GM19240 (cell line): ENCODE results near the gene DMD.
"Not testable (repeated sequence)": the region's sequence is repeated elsewhere in the genome, so short reads cannot be mapped to it uniquely, and the experiment has no call there.

ENCODE experiments used
- DNase-seq: peaks from one replicate; pipeline ENCODE4 v3.0.0; 2011; ENCODE audit warnings: low spot score; ENCODE audit not compliant: insufficient read length

DMD gene

DNA sequence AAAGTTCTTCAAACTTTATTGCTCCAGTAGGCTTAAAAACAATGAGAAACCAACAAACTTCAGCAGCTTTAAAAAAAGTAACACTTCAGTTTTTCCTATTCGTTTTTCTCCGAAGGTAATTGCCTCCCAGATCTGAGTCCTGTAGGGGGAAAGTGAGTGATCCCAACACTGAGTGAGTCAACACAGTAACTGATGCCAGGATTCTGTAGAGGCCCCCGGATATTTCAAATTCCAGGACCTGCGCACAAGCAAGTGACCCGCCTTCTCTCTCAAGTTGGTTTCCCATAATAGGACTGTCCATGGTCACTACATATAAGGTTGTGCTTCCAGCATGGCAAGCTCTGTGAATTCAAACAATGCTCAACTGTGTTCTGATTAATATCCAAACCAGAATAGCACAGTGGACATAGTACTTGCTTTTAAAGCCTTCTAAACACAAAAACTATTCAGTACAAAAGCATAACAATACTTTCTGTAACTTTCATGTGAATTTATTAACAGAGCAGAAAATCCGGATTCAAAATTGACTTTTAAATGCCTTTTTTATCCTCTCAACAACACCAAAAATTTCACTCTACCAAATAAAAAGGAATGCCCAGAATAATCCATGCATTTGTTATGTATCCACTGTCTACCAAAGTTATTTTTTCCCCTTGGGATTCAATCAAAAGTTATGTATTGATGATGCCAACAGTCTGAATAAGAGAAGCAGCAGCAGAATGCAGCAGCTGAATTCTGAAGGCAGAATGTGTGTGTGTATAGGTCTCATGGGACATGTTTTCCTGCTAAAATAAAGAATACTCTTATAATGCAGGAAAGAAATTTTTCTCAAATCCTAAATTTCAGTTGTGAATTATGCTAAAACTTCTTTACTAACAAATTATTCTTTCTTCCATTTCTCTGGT, at the start of gene DMD:
DMD (minus strand) TSS at position 194 of the 905 bp plus-strand sequence. CDS start 237 bp downstream, outside the sequence.
- no peak for DNase-seq

DNA sequence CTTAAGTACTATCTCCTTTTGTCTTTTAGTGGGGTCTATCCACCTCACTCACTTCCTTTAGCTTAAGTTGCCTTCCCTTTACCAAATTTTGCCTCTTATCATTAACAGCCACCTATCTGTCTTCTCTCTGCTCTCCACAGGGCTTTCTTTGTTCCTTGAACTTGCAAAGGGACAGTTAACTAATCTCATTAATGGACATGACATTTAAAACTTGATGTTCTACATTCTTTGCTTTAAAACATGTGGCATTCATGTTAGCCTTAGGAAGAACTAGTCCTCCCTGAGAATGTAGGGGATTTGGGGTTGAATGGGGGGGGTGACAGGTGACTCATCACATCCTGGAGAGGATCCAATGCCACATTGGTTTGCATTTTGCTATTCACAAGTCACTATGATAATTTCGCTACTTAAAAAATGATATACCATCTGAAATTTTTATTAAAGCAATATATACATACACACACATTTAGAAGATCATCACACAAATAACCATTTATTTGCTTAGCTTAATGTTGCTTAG, 41.0 kb upstream of the DMD start:
- no peak for DNase-seq

DNA sequence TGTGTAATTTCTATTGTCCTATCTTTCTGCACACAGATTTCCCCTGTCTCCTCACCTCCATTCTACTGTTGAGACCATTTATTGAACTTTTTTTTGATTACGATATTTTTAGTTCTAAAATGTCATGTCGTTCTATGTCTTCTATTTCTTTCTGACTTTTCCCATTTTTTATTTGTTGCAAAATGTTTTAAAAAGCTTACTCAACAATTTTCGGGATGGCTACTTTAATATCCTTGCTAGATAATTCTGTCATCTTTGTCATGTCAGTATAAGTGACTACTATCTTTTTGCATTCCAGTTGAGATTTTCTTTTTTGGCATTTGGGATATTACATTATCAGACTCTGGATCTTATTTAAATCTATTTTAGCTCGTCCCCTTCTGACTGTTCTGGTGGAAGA, 7.5 kb upstream of the DMD start:
- no peak for DNase-seq

DNA sequence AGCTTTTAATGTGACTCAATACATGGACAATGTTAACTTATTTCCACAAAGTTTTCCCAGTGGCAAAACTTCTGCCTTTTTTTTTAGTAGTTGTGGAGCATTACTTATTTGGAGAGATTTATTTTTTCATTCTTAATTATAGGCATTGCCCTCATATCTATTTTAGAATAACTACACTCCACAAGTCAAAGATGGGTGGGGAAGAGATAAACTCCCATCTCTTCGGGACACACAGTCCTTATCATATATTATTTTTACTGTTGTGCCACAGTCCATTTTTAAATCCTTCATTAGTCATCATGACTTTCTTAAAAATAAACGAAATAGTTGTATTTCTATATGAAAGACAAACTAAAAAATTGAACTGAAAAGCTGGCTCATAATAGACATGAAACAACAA, 1.2 kb downstream of the DMD start:
- DNase-seq = no peak

DNA sequence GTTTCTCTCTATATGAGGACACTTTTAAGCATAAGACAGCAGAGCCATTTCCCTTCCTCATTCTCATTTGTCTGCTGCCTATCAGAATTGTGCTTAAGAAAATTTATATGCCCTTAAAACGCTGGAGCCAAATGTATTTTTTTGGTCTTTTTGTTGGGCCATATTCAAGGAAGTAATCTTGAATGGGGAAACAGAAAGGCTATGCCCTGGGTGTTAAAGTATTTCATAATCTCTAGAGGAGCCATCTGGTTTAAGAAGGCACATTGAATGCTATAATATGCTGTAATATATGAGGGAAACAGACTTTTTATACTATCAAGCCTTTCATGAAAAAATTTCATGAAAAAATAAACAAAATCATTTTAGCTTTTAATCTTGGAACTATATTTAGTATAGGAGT, 4.3 kb downstream of the DMD start:
- DNase-seq = no peak

DNA sequence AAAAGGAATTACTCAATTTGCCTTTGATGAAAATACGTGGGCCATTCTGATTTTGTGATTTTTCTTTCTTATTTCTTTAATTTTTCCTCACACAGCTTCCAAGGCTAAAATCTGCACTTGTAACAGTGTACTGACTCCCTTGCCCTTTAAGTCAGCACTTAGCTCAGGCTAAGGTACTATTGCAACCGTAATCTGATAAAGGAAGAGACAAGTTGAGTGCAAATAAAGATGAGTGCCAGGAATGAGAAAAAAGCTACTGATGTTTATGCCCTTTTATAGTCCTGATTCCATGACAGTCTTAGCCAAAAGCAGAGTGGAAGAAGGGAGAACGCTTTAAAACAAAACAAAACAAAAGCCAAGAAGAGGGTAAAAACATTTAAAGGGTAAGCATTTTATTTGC, 6.0 kb downstream of the DMD start:
- no peak for DNase-seq

DNA sequence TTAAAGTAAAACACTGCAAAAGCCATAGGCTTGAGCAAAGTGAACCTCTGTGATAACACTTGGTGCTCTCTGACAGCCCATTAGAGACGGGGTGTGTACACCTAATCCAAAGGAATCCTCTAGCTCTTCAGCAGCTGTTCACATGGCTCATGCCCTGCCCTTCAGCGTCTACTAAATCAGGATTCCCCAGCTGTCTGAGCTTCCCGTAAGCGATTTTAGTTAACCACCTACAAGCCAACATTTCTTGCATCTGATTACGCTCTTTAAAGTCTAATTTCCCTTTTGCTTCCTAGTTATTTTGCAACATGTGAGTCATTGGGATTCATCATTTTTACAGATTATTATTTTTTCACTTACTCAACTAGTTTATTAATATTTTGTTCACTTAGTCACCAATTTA, 6.5 kb downstream of the DMD start:
- no peak for DNase-seq

DNA sequence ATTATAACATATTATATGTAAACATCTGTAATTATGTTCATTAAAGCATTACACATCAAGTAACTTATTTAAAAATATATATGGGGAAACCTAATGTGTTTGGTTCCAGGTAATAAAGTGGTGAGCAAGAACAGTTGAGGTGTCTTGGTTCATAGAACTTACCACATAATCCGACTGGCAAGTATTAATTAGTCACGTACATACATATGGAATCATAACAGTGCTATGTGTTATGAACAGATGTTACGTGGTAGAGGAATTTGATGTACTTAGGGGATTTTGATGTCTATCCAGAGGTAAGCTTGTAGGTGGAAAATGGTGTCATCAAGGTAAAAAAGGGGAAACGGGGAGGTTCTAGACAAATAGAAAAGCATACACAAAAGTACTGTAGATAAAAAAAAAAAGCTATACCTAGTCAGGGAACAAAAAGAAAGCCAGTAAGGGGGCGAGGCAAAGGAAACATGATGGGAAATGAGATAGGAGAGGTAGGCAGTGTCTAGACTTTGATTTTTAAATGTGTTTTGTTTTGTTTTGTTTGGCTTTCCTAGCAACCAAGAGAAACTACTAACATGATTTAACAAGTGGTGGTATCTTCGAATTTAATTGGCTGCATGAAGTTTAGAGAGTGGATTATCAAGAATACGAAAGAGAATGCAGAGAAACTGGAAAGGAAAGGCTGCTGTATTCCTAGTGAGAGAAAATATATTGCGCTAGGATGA, 12.6 kb downstream of the DMD start:
- no peak for DNase-seq

DNA sequence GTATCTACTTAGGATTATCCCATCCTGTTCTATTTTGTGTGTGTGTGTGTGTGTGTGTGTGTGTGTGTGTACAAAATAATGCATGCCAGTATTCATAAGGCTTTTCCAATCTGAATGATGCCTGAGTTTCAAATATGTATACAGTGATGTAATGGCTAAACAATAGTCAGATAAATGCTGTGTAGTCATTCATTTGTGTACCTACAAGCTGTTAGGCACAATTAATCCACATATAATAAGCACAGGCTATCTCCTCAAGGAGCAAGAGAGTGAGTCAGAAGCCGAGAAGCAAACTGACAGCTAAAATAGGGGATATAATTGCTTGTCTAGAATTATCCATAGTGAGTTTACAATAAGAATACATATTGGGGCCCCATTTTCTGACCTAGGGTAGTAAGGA, 15.7 kb downstream of the DMD start:
- no peak for DNase-seq

DNA sequence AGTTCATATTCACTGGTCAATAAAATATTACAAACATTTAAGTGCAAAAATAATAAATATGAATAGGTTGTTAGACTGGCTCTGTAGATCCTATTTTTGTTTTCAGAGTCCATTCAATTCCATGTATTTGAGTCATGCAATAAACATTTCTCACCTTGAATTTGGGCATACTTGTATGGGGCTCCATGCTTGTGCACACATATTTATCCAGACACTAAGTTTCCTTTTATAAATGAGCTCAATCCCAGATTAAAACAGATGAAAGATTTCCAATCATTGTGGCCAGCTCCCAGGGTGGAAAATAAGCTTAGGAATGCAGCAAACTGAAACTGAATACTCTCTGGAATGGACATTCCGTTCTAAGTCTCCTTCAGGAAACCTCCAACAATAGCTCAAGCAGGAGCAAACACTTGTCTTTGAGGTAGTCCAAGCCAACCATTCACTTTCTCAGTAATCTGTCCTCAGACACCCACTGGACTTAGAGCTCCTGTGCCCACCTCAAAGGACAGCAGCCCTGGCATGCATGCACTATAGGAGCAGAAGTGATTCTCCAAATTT, 16.4 kb downstream of the DMD start:
- no peak for DNase-seq

DNA sequence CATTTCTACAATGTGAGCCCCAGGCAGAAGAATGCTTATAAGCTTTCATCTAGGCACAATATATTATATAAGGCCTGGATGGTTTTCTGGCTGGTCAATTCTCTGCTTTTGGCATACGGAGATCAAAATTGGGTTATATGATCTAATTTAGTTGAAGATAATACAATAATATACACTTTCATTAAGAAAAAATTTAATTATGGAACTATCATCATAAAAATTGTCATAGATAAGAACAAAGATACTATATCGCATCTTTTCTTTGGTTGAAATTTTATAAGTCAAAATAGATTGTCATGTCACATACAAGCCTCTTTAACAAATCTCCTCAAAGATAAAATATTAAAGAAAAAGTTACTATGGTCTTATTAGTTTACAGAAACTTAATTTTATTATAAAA, 17.1 kb downstream of the DMD start:
- no peak for DNase-seq

DNA sequence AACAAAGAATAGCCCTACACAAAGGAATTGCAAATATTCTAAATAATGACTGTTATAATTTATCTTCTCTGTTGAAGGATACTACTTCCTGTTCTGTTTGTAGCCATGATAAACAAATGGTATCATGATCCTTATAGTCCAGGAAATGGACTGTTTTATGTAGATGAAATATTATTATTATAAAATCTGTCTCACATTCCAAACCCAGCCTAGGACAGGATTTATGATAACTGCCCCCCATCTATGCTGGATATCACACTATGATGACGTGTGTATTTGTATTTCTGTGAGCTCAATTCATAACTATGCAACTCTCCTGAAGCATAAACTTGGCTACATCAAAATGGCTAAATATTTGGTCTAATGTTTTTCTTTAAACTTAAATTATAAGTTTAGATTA, 21.3 kb downstream of the DMD start:
- no peak for DNase-seq

DNA sequence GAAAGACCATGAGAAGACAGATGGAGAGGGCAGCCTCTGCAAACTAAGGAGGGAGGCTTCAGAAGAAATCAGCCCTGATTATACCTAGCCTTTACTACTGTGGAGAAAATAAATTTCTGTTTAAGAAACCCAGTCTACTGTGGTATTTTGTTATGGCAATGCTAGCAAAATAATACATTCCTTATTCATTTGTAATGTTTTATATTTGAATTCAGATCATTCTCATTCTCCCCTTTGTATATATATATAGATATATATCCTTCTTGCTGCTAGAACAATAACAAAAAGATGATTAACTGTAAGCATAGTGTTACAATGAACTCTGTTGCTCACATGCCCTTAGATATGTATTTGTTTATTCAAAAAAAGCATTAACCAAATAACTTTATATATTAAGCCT, 22.5 kb downstream of the DMD start:
- DNase-seq = no peak

DNA sequence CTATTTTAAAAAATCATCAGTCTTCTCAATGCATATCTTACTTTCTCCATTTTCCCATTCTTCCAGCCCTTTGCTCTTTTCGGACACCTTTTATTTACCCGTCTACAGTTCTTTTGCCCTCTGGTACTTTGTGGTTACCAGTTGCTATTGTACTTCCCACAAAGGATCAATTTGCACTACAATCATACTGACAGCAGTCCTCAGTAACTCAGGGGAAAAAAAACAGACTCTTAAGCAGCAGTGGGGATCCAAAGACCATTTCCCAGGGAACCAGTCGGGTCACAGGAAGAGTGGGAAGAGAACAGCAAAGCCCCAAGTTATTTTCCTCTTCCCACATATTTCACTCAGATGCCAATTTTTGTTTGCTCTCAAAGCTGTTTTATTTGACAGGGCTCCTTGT, 23.1 kb downstream of the DMD start:
- no peak for DNase-seq

DNA sequence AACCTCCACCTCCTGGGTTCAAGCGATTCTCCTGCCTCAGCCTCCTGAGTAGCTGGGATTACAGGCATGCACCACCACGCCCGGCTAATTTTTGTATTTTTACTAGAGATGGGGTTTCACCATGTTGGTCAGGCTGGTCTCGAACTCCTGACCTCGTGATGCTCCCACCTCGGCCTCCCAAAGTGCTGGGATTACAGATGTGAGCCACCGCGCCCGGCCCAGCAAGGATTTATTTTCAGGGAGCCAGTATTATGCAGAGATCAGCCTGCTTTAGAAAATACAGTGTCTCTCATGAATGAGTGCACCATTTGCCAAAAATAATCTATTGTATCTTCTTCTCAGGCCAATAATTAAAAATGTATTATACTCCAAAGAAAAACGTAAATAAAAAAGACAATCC, 26.5 kb downstream of the DMD start:
- not testable (repeated sequence) for DNase-seq

DNA sequence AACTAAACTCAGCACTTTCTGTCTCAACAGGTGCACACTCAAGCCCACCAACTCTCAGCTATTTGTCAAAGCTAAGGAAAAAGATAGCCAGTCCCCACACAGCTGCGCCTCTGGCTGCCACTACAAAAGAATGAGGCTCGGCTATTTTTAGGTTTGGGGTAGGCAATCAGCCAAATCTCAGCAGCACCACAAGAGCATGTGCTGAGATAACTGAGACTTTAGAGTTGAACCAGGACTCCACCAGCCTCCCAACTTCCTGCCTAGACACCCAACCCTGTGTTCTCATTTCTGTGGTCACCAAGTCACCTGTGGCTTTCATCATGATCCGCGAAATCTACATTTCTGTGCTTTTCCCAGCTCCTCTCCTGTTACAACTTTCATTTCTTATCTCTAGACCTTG, 28.0 kb downstream of the DMD start:
- DNase-seq = no peak

DNA sequence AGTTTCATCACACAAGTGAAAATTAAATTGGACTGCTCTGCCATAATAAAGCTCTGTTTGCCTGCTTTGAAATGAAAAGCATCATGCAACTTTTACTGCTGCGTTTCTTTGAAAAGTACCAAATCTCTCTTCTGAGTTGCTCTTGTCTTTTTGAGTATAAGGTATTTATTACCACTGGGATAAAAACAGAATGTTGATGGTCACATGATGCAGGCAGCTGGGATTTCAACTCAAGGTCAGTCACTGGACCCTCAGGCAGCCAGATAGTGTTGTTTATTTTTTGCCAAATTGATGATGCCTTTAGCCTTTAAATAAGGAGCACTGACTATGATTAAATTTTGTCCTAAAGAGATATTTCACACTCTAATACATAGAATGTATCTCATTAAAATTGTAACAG, 32.7 kb downstream of the DMD start:
- no peak for DNase-seq

DNA sequence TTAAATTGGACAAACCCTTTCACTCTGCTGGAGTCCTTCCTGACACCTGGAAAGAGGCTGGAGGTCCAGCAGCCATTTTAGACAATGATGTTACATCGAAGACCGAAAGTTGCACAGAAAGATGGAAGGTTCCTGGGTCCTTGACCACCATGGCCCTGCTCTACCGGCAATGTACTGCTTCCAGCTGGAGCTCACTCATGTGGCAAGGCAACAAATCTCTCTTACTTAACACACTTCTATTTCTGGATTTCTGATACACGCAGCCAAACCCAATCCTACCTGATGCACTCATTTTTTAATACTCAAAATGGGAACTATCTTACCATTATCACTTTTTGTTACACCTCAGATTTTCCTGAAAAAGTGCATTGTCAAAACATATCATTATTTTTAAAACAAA, 33.1 kb downstream of the DMD start:
- DNase-seq = no peak

DNA sequence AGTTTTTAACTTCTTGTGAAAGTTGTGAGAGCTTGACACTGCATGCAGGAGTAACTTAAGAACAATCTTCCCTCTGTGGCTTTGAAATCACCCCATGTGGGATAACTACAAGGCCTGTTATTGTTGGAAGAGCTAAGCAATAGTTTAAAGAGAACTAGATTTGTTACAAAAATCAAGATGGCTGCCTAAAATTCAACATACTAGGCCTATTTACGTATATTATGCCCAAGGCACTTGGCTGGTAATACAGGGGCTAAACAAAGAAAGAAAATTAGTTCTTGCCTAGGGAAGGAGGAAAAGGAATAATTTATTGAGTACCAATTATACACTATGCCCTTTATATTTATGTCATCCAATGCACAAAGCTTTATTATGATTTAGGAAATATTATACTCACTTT, 36.1 kb downstream of the DMD start:
- no peak for DNase-seq

DNA sequence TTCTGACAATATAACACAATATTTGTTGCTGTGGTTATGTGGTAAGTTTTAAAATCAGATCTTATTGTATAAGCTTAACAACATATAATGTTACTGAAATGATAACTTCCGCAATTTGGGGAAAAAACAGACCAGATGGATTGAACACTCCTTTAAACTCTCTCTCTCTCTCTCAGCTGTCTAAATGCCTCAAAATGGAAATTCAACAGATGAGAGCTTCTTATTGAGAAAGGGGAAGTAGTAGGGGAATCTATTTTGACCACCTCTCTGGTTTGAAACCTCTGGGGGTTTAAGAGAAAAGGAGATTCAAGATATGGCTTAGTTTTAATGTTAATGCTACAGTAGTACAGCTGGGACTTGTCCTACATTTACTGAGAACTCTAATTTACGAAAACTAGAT, 40.3 kb downstream of the DMD start:
- no peak for DNase-seq

DNA sequence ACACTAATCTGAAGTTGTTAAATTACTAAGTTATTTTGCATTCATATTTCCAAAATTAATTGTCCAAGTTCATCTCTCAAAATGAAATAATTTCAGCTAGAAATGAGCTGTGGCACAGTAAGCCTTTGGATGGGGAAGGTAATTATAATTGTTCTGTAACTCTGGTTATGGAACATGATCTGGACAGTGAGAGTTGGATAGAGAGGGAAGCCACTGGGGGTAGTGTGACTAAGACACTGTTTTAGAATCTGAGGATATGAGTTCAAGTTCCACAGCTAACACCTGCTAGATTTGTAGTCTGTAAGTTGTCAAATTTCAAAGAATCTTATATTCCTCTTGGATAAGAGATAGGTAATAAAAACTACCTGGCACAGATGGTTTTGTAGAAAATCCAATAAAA, 49.5 kb downstream of the DMD start:
- DNase-seq = no peak

DNA sequence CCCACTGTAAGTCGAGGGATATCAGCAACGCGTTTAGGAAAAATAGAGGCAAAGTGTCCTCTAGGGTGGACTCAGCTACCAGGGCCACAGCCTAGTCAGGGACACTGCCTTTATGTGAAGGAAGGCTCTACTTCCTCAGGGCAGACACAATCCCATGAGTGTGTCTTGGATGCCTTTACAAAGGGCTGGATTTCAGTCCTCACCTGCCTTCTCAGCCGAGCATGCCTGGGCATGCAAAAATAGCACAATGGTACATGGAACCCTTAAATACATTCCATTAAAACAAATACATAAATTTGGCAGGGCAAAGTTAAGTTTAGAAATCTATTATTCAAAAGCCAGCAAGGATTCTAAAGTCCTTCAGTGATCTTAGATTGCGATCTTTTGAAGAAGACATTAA, 51.1 kb downstream of the DMD start:
- DNase-seq = no peak
